ENCODE measurements around the gene MDN1.

DNA sequence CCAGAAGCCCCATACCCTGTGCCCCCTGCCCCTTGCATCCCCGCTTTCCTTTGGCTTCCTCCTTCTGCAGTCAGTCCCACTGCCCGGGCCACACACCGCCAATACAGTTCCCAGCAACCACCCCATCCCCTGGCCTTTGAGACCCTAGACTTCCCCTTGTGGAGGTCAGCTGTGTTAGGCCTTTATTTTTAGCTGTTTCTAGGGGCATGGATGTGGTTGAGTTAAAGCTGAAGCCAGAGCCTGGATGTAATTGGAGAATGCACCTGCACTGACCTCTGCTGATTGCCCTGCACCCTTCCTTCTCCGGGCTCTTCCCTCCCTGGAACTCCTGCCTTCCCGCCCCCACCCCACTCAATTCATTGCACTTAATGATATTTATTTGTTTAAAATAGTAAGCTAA is 214.9 kb downstream of the MDN1 start:
- no peak for TF ChIP-seq POLR2A (IDR thresholded peaks at IDR 0.05; ENCODE audit: low read depth, low read length)
- no peak for TF ChIP-seq TAF1 (IDR thresholded peaks at IDR 0.05; ENCODE audit: borderline replicate concordance, low read depth, low read length)
- TF ChIP-seq POLR2AphosphoS5 (IDR thresholded peaks at IDR 0.05; ENCODE audit: low read depth, low read length), result no peak
